Measurements from ENCODE around the gene MAML3. TPM values are rescaled to one million over a fixed set of nuclear protein-coding genes. Genes with fewer than 3 reads are reported as not detected.

Gene MAML3
- total RNA-seq, 2 donors from 2014 or later, result 9.3 to 10.1 TPM

DNA sequence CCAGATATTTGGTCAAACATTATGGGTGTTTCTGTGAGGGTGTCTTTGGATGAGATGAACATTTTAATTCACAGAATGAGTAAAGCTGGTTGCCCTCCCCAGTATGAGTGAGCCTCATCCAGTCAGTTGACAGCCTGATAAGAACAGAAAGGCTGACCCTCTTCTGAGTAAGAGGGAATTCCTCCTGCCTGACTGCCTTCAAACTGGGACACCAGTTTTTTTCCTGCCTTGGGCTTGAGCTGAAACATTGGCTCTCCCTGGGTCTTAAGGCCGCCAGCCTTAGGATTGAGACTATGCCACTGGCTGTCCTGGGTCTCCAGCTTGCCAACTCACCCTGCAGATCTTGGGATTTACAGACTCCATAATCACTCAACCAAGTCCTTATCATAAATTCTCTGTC is 14.5 kb upstream of the MAML3 start:
- intact Hi-C loops (cut with DNase I), result no loop called here

DNA sequence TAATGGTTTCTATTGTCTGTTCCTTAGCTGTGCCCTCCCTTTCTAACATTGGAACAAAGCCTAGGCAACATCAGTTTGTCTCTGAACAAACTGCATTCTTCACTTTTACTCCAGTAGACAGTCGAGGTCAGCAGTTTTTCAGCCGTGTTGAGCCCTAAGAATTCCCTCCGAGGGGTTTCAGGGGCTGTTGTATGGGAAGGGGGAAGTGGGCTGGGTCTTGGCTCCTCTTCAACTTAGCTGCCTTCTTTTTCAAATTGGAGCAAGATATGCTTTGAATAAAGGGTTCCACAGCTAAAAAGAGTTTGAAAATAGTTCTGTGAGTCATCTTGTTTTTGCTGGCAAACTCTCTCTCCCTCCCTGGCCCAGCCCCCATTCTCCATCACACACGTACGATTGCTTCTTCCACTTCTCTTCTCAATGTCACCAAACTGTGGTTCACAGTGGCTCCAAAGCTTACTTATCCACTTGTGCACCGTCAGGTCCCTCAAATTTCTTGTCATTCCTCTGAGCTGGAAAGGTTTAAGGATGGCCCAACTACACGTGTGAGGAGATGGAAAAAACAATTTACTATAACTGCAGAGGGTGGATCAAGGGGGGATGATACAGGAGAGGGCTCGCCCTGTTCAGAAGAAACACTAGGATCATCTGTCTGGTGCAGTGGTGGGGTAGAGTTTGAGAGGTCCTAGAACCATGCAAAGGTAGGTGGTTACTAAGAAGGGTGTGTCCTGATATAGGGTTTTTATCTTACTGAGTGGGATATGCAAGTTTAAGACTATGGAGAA is 9.2 kb upstream of the MAML3 start:
- H3K9me3 ChIP-seq, result no peaks in the 10 kb centered on the region
- TF ChIP-seq, protein P1, sequence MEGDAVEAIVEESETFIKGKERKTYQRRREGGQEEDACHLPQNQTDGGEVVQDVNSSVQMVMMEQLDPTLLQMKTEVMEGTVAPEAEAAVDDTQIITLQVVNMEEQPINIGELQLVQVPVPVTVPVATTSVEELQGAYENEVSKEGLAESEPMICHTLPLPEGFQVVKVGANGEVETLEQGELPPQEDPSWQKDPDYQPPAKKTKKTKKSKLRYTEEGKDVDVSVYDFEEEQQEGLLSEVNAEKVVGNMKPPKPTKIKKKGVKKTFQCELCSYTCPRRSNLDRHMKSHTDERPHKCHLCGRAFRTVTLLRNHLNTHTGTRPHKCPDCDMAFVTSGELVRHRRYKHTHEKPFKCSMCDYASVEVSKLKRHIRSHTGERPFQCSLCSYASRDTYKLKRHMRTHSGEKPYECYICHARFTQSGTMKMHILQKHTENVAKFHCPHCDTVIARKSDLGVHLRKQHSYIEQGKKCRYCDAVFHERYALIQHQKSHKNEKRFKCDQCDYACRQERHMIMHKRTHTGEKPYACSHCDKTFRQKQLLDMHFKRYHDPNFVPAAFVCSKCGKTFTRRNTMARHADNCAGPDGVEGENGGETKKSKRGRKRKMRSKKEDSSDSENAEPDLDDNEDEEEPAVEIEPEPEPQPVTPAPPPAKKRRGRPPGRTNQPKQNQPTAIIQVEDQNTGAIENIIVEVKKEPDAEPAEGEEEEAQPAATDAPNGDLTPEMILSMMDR (IDR thresholded peaks at IDR 0.05), result no peak
- DNase-seq, result no peak
- H3K4me1 ChIP-seq, result no peaks in the 10 kb centered on the region
- no peak overlapping the region for H3K27ac ChIP-seq
- intact Hi-C loops (cut with DNase I), result no loop called here
- no peak overlapping the region for H3K9ac ChIP-seq (ENCODE audit: low read depth in 2 of 2, low read length in 2 of 2)
- no peaks in the 10 kb centered on the region for H3K27me3 ChIP-seq
- H3K4me3 ChIP-seq, result no peak overlapping the region
- H3K36me3 ChIP-seq, result no peaks in the 10 kb centered on the region

More for the DNA sequence above, 14.5 kb upstream of the MAML3 start:
- Histone ChIP-seq H3K27me3 (no peaks in the 10 kb centered on the region), H3K36me3 (no peaks in the 10 kb centered on the region), H3K9ac (ENCODE audit: low read depth in 2 of 2, low read length in 2 of 2) (no peak overlapping the region), H3K4me1 (no peaks in the 10 kb centered on the region), H3K4me3 (no peak overlapping the region), H3K9me3 (no peaks in the 10 kb centered on the region), H3K27ac (no peak overlapping the region)
- TF ChIP-seq, protein P1 (IDR thresholded peaks at IDR 0.05), result no peak
- DNase-seq, result no peak

DNA sequence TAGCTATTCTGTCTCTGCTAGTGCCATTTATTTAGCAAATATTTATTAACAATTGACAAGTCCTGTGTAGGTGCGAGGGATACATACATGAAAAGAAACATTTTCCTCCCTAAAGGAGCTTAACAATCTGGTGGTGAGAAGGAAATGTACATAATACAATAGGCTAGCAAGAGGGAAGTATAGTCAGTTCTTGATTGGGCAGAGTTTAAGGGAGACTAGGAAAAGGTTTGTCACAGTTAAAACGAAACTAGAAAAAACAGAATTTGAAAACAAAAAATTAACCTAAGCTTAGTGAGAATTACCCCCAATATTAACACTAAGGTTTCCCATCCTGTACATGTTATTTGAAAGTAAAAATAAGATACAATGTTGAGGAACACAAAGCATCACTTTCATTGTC is 8.6 kb upstream of the MAML3 start:
- Histone ChIP-seq H3K36me3 (no peaks in the 10 kb centered on the region), H3K27ac (no peak overlapping the region), H3K9ac (ENCODE audit: low read depth in 2 of 2, low read length in 2 of 2) (no peak overlapping the region), H3K9me3 (no peaks in the 10 kb centered on the region), H3K4me3 (no peak overlapping the region), H3K4me1 (no peaks in the 10 kb centered on the region), H3K27me3 (no peaks in the 10 kb centered on the region)
- no peak for DNase-seq
- TF ChIP-seq, protein P1 (IDR thresholded peaks at IDR 0.05), result no peak
- intact Hi-C loops (cut with DNase I), result no loop called here

DNA sequence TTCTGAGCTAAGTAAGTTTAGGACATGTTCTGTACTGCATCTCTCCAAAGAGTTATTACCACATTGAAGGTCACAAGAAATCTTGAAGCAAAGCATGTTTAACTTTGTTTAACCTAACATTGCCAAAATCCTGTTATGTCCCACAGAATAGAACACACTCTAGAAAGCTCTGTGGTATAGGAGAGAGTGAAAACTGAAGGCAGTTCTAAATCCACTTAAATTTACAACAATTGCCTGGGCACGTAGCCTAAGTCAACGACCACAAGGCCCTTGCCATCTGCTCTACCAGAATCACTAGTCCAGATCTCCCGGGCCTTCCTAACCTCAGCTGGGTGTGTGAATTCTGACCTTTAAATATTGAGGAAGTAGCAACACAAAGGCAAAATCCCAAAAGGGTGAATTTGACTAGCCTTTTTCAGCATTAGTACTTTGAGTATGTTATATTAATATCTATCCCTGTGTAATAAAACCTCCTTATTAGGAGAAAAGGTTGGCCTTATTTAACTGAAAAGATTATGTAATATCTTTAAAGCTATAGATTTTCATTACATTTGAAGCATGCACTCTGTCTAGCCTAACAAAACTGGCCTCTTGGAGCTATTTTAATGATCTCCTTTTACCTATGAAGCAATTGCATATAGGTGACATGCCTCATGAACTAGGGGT is 4.5 kb upstream of the MAML3 start:
- DNase-seq, result peak; percentile 74
- TF ChIP-seq, protein P1 (IDR thresholded peaks at IDR 0.05), result no peak
- Histone ChIP-seq H3K4me1 (no peaks in the 10 kb centered on the region), H3K4me3 (no peak overlapping the region), H3K9ac (ENCODE audit: low read depth in 2 of 2, low read length in 2 of 2) (no peak overlapping the region), H3K9me3 (no peaks in the 10 kb centered on the region), H3K36me3 (no peaks in the 10 kb centered on the region), H3K27me3 (no peaks in the 10 kb centered on the region), H3K27ac (peak overlapping the region; percentile 42)
- intact Hi-C loops (cut with DNase I), result no loop called here

DNA sequence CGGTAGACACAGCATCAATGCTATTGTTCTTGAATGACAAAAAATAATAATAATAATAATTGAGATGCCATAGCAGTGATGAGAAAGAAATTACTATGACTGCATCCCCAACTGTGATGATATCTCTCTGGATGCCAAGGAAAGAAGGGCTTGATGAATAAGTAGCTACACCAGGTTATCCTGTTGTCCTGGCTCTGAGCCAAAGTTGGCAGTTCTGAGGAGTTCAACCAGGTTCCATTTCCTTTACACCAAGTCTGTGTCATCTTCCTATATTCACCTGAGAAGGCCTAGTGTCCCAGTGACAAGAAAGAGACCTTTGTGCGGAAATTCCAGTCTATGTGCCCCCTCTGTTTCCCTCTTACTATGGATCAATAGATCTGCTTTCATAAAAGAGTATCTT is 3.4 kb upstream of the MAML3 start:
- no peak overlapping the region for H3K4me3 ChIP-seq
- TF ChIP-seq, protein P1 (IDR thresholded peaks at IDR 0.05), result no peak
- no peaks in the 10 kb centered on the region for H3K27me3 ChIP-seq
- intact Hi-C loops (cut with DNase I), result no loop called here
- H3K9me3 ChIP-seq, result no peaks in the 10 kb centered on the region
- no peak overlapping the region for H3K9ac ChIP-seq (ENCODE audit: low read depth in 2 of 2, low read length in 2 of 2)
- H3K36me3 ChIP-seq, result no peaks in the 10 kb centered on the region
- no peak for DNase-seq
- H3K4me1 ChIP-seq, result no peaks in the 10 kb centered on the region
- H3K27ac ChIP-seq, result peak overlapping the region; percentile 42
